HG02981 (cell line): ENCODE results near the gene SYCP2.
"Not testable (repeated sequence)": the region's sequence is repeated elsewhere in the genome, so short reads cannot be mapped to it uniquely, and the experiment has no call there.

Experiments used
- ATAC-seq: cut with Tn5 transposase; IDR thresholded peaks from one replicate; pipeline ENCODE4 v1.9.1; 2021; ENCODE audit warnings: mild to moderate bottlenecking, moderate library complexity; ENCODE audit not compliant: unreplicated experiment

SYCP2 gene, protein sequence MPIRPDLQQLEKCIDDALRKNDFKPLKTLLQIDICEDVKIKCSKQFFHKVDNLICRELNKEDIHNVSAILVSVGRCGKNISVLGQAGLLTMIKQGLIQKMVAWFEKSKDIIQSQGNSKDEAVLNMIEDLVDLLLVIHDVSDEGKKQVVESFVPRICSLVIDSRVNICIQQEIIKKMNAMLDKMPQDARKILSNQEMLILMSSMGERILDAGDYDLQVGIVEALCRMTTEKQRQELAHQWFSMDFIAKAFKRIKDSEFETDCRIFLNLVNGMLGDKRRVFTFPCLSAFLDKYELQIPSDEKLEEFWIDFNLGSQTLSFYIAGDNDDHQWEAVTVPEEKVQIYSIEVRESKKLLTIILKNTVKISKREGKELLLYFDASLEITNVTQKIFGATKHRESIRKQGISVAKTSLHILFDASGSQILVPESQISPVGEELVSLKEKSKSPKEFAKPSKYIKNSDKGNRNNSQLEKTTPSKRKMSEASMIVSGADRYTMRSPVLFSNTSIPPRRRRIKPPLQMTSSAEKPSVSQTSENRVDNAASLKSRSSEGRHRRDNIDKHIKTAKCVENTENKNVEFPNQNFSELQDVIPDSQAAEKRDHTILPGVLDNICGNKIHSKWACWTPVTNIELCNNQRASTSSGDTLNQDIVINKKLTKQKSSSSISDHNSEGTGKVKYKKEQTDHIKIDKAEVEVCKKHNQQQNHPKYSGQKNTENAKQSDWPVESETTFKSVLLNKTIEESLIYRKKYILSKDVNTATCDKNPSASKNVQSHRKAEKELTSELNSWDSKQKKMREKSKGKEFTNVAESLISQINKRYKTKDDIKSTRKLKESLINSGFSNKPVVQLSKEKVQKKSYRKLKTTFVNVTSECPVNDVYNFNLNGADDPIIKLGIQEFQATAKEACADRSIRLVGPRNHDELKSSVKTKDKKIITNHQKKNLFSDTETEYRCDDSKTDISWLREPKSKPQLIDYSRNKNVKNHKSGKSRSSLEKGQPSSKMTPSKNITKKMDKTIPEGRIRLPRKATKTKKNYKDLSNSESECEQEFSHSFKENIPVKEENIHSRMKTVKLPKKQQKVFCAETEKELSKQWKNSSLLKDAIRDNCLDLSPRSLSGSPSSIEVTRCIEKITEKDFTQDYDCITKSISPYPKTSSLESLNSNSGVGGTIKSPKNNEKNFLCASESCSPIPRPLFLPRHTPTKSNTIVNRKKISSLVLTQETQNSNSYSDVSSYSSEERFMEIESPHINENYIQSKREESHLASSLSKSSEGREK (N-terminal part only)

GRCh38 chr20:59933296-59933848 is at the start of gene SYCP2:
TSS of gene SYCP2 (minus strand) at chr20:59933637. CDS start at chr20:59922413, 11,224 bp downstream.
- ATAC-seq: peak; percentile 27

DNA sequence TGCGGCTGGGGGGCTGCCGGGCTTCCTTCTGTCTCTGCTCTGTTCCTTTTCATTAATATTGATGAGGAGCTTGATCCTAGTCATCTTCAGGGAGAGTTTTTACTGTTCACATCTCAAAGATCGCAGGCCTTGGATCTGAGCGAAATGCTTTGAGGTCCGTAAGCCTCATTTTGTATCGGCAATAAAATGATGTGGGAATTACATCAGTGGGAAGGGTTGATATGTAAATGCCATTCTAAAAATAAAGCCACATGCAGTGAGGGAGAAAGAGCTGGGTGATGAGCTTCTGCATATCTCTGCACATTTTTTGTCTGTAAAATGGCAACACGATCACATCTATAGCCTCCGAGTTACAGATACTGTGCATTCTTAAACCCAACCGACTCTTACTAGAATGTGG is 49.6 kb upstream of the SYCP2 start:
- no peak for ATAC-seq

- no peak for ATAC-seq
Measured at GRCh38 chr20:59977086-59977485, 43.6 kb upstream of the SYCP2 start.

DNA sequence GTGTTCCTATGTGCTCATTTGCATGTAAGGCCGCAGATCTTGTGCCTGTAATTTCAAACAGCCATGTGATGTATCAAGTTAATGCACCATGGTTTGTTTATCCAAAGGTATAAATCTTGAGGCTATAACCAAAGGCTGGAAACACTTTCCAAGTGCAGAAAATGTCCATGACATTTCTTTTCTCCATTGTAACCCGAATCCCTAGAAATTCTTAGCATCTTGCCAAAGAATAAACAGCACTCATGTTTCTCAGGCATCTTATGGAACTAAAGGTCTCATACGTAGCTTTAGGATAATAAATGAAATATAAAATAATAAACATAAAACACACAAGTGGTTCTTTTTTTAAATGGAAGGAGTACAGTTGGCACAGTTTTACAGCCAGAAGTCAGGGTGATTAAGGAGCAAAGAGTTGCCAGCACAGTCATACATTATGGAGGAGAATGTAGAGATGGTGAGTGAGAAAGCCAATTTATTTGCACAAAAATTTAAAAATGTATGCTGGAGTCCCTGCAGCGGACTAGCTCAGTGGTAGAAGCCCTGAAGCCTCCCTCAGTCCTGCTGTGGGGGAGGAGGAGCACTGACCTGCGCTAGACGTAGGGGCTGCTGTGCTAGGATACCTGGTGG is 42.8 kb upstream of the SYCP2 start:
- ATAC-seq: no peak

DNA sequence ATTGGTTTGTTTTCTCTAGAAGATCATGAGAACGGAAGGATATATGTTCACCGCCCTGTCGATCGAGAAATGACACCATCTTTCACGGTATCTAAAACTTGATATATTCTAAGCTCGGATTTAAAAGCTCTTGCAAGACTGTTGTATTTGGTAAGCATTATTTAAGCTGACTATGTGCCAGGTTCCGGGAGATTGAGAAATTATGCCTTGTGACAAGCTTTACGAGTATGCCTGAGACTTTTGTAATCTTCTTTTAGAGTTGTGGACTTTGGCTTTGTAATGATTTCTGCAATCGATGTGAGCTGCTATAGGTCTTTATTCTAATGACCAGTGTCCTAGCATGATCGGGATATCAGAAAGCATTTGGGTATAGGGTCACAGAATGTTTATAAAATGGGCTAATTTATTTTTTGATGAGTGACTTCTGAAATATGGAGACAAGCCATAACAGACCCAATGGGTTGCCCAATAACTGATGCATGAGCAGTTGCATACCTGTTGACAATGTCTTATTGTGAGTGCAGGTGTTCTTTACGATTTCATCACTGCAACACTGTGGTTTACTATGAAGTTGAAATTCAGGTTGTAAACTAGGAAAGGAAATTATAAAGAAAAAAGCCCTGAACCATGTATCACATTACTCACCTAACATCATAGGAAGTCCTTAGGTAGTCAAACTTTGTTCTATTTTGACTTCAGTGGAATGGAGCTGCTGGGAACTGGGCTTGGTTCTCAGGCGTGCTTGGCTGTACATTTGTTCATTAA is 38.8 kb upstream of the SYCP2 start:
- no peak for ATAC-seq

- ATAC-seq: no peak
Measured at GRCh38 chr20:59971428-59971827, 38.0 kb upstream of the SYCP2 start.

DNA sequence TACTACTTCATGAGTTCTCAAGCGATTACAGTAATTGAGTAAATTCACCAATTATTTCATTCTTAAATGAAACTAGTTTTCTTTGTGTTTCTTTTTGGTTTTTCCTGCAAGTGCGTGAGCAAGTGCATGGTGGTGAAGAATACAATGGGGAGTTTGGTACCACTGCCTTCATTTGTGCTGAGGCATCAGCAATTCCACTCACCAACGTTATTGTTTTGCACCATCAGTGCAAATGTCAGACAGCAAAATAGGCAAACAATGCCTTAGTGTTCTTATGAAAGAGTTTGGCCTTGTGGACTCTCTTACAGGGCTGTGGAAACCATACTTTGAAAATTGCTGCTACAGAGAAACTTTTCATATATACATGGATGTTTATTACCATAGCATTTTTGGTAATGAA is 33.0 kb upstream of the SYCP2 start:
- no peak for ATAC-seq

GRCh38 chr20:59962155-59962554 is 28.7 kb upstream of the SYCP2 start:
- ATAC-seq: no peak

DNA sequence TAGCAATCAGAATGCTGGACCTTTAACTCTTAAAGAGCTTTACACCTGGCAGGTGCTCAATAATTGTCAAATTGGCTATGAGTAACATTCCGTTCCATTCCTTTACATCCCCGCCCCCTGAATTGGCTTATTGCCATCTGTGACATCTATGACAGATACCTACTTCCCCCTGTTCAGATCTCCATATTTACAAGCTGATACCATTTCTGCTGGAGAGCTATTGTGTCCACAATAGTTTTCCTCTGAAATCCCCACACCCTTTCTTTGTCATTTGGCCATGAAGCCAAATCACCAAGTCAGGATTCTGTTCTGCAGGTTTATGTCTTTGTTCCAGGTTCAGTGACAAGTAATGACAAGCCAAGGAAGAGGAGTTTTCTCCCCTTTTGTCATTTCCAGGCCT is 28.0 kb upstream of the SYCP2 start:
- no peak for ATAC-seq

DNA sequence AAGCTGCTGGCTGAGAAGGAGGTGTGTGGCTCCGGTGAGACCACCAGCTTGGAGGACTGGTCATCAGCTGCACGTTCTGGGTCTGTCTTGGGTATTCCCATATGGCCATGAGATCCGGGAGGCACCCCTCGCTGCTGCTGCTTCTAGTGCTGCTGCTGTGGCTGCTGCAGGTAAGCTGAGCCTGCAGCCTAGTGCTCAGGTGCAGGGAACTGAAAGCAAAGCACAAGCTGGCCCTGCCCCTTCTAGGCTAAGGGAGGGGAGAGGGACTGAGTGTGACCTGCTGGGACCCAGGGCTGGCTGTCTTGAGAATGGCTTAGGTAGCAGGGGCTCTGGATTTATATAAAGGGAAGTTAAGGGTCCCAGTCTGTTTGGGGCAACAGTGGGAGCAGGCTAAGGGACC is 25.2 kb upstream of the SYCP2 start:
- ATAC-seq: no peak

GRCh38 chr20:59958123-59958522 is 24.7 kb upstream of the SYCP2 start, which contains the start of gene CDH26:
TSS of gene CDH26 (plus strand) at chr20:59958423. CDS start at chr20:59958727, 304 bp downstream.
- no peak for ATAC-seq

- not testable (repeated sequence) for ATAC-seq
Measured at GRCh38 chr20:59957568-59957967, 24.1 kb upstream of the SYCP2 start.

- no peak for ATAC-seq
Measured at GRCh38 chr20:59955131-59955796, 21.8 kb upstream of the SYCP2 start.

- ATAC-seq: no peak
Measured at GRCh38 chr20:59954718-59955117, 21.3 kb upstream of the SYCP2 start.

DNA sequence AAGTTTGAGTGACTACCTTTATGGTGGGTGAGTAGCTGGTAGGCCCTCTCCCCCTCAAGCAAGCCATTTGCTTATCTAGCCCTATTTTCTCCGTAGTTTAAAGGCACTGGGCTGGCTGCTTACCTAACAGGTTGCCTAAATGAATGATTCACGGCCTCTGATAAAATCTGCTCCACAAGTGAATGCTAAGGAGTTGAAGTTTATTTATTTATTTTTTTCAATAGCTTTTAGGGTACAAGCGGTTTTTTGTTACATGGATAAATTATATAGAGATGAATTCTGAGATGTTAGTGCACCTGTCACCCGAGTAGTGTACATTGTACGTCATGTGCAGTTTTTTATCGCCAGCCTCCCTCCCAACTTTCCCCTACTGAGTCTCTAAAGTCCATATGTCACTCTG is 16.5 kb upstream of the SYCP2 start:
- no peak for ATAC-seq

DNA sequence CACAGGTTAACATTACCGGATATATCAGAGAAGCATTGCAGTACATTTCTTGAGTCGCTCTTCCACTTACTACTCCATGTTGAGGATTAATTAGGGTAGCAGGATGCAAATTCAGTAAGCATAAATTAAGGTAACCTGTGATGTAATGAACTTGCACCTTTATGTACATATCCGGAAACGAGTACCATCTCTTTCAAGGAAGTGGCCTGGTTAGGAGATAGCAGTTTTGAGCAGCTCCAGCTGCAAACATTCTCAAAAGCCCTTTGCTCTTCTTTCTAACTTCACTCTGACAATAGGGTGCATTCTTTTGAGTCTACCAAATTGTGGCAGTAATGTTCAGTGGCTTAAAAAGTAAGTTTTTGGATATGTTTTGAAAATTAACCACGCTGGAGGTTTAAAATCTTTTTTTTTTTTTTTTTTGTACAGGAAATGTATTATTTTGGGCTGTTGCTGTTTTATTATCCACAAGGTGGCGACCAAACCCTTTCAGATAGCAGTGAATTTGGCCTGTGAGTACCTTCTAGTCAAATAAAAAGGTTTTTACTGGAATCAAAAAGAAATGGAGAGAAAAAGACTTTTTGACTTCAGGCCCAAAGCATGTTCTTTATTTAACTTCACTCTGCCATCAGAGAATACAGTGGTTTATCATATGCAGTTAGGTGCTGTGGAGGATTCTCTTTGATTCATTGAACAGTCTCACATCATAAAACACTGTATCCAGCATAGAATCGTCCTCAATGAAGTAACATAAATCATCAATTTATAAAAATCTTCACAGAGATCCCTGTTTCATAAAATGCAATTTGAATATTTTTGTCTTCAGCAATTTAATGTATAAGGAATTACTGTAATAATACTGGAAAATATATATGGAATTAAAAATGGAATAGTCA is 15.6 kb upstream of the SYCP2 start:
- ATAC-seq: no peak

GRCh38 chr20:59948212-59948611 is 14.8 kb upstream of the SYCP2 start:
- ATAC-seq: no peak

- no peak for ATAC-seq
Measured at GRCh38 chr20:59947376-59947775, 13.9 kb upstream of the SYCP2 start.
